A549 (cell line): ENCODE results near the gene MYH9. TPM values are rescaled to one million over a fixed set of nuclear protein-coding genes. Genes with fewer than 3 reads are reported as not detected.

Source experiments
- ATAC-seq, 2 experiments: fragments of 200-7000 bp in 1 of 2; fragments of >200 bp in 1 of 2; cut with Nextera tagmentation in 1 of 2; cut with Tn5 transposase in 1 of 2; 3 replicates each; pipeline versions ENCODE4 v1.8.0 to v1.9.1; 2018 to 2020; ENCODE audit warnings: mild to moderate bottlenecking in 1 of 2, moderate library complexity in 1 of 2
- CTCF ChIA-PET: fragments of 300-600 bp; sonication (Branson Sonifier 250); formaldehyde crosslinking; extraction: SDS; loops from one replicate; lab custom pipeline; 2021; ENCODE audit warnings: antibody characterized with exemption, inconsistent platforms; lab: Yijun Ruan, JAX
- POLR2A ChIA-PET: fragments of 350-600 bp; formaldehyde crosslinking; extraction: SDS; loops from one replicate; lab custom pipeline; 2021; ENCODE audit warnings: antibody characterized with exemption, inconsistent platforms; lab: Yijun Ruan, JAX
- DNase-seq, 2 experiments: peaks; one replicate each; pipeline versions ENCODE4 v3.0.0 to v3.0.0-alpha.2; 2011 to 2016; ENCODE audit warnings: low read depth in 1 of 2, low spot score in 1 of 2
- FAIRE-seq: peaks from 2 replicates; lab custom pipeline; 2011; peaks lifted over from hg19 to GRCh38; lab: Jason Lieb, UNC
- H3K27ac ChIP-seq, 2 experiments: fragments of >200 bp; sonication (Bioruptor Twin); formaldehyde crosslinking; 3 replicates each; pipeline ENCODE4 v1.5.1; 2016 to 2017
- H3K4me1 ChIP-seq: fragments of >200 bp; sonication (Bioruptor Twin); formaldehyde crosslinking; 3 replicates; pipeline ENCODE4 v1.6.1; 2016
- H3K4me2 ChIP-seq: fragments of >200 bp; sonication (Bioruptor Twin); formaldehyde crosslinking; 3 replicates; pipeline ENCODE4 v1.6.1; 2016
- H3K4me3 ChIP-seq: fragments of >200 bp; sonication (Bioruptor Twin); formaldehyde crosslinking; 3 replicates; pipeline ENCODE4 v1.5.1; 2016
- H3K9me3 ChIP-seq: fragments of >200 bp; sonication (Bioruptor Twin); formaldehyde crosslinking; 3 replicates; pipeline ENCODE4 v1.6.1; 2016
- EHMT2 ChIP-seq: fragments of 200-600 bp; sonication (generic); IDR thresholded peaks from 2 replicates; pipeline ENCODE4 v1.6.1; 2016; ENCODE audit warnings: antibody characterized with exemption, low read depth, mild to moderate bottlenecking, moderate library complexity
- FOSB ChIP-seq: fragments of 250-450 bp; sonication (Bioruptor Pico); IDR thresholded peaks from 2 replicates; pipeline ENCODE4 v1.5.0; 2020; ENCODE audit warnings: mild to moderate bottlenecking, moderate library complexity
- FOSL2 ChIP-seq, 2 experiments: fragments of 450-650 bp in 1 of 2; fragments of >200 bp in 1 of 2; sonication (Bioruptor Twin) in 1 of 2; formaldehyde crosslinking; IDR thresholded peaks; 2 replicates each; pipeline versions ENCODE4 v1.5.0 to v1.6.1; 2016 to 2020; ENCODE audit warnings: mild to moderate bottlenecking in 1 of 2, moderate library complexity in 1 of 2
- GATA3 ChIP-seq: IDR thresholded peaks from 2 replicates; pipeline ENCODE4 v1.6.1; 2012; ENCODE audit warnings: borderline replicate concordance
- HDAC2 ChIP-seq: fragments of 200-600 bp; sonication (generic); IDR thresholded peaks from 2 replicates; pipeline ENCODE4 v1.6.1; 2016
- HMGXB4 ChIP-seq: fragments of 250-450 bp; sonication (Bioruptor Pico); IDR thresholded peaks from 2 replicates; pipeline ENCODE4 v1.5.0; 2021; ENCODE audit warnings: mild to moderate bottlenecking, moderate library complexity, borderline replicate concordance
- HOXA7 ChIP-seq: fragments of 250-450 bp; sonication (Bioruptor Pico); IDR thresholded peaks from 2 replicates; pipeline ENCODE4 v1.5.0; 2020; ENCODE audit warnings: mild to moderate bottlenecking, moderate library complexity
- HOXB13 ChIP-seq: fragments of 250-450 bp; sonication (Bioruptor Pico); IDR thresholded peaks from 2 replicates; pipeline ENCODE4 v1.5.0; 2020; ENCODE audit warnings: low read depth, mild to moderate bottlenecking, moderate library complexity
- HOXB5 ChIP-seq: fragments of 250-450 bp; sonication (Bioruptor Pico); IDR thresholded peaks from 2 replicates; pipeline ENCODE4 v1.5.0; 2020; ENCODE audit warnings: mild to moderate bottlenecking, moderate library complexity
- JUN ChIP-seq, 2 experiments: fragments of >200 bp; sonication (Bioruptor Twin); formaldehyde crosslinking; IDR thresholded peaks; 2 replicates in 1 of 2; 3 replicates in 1 of 2; pipeline ENCODE4 v1.6.1; 2016 to 2017
- JUNB ChIP-seq: fragments of >200 bp; sonication (Bioruptor Twin); formaldehyde crosslinking; IDR thresholded peaks from 2 replicates; pipeline ENCODE4 v1.6.1; 2016
- KDM1A ChIP-seq: fragments of 200-600 bp; sonication (generic); IDR thresholded peaks from 2 replicates; pipeline ENCODE4 v1.6.1; 2016; ENCODE audit warnings: low read depth, mild to moderate bottlenecking
- MAFK ChIP-seq: fragments of 450-650 bp; IDR thresholded peaks from 2 replicates; pipeline ENCODE4 v1.6.1; 2014; ENCODE audit not compliant: partially characterized antibody
- MYC ChIP-seq: IDR thresholded peaks from 2 replicates; pipeline ENCODE4 v1.6.1; 2012; ENCODE audit warnings: mild to moderate bottlenecking, inconsistent platforms, low read length, improper control_type of control experiment, borderline replicate concordance
- PBX3 ChIP-seq: IDR thresholded peaks from 2 replicates; pipeline ENCODE4 v1.6.1; 2012
- POLR2A ChIP-seq: IDR thresholded peaks from 2 replicates; pipeline ENCODE4 v1.6.1; 2012; ENCODE audit warnings: mild to moderate bottlenecking, low read length
- RARB ChIP-seq: fragments of 250-450 bp; sonication (Bioruptor Pico); IDR thresholded peaks from 2 replicates; pipeline ENCODE4 v1.8.0; 2021; ENCODE audit warnings: mild to moderate bottlenecking, moderate library complexity
- RNF2 ChIP-seq: fragments of 200-600 bp; sonication (generic); IDR thresholded peaks from 2 replicates; pipeline ENCODE4 v1.6.1; 2016; ENCODE audit warnings: low read depth, mild to moderate bottlenecking, antibody characterized with exemption, moderate library complexity, borderline replicate concordance
- ZC3H11A ChIP-seq: fragments of 450-650 bp; IDR thresholded peaks from 2 replicates; pipeline ENCODE4 v1.6.1; 2014; ENCODE audit warnings: antibody characterized with exemption, mild to moderate bottlenecking
- ZSCAN20 ChIP-seq: fragments of 250-450 bp; sonication (Bioruptor Pico); IDR thresholded peaks from 2 replicates; pipeline ENCODE4 v1.8.0; 2022; ENCODE audit warnings: mild to moderate bottlenecking, moderate library complexity
- WGBS: methylation state at CpG from one replicate; pipeline ENCODE4 v1.1.6; 2017; ENCODE audit errors: missing lambda C conversion rate; 5-methylcytosine and 5-hydroxymethylcytosine counted together
- polyA plus RNA-seq, 4 experiments: library from polyadenylated mRNA; depleted of rRNA in 3 of 4; stranded (reverse); fragments of >200 nt; fragmentation: RNase III in 1 of 4; extraction: RNeasy Plus Mini Kit Qiagen cat#74134 plus additional on column Dnase treatment in 1 of 4; gene quantifications; 2 replicates in 3 of 4; 3 replicates in 1 of 4; pipeline ENCODE4 v1.2.3, GENCODE V29; 2011 to 2017

The MYH9 gene
- polyA plus RNA-seq, 2 of the 4 experiments (the other 2 are of a cell fraction) = 92.1 to 158 TPM

- 69% methylated on average over 7 of the region's 16 CpGs for WGBS
- H3K27ac ChIP-seq = peak overlapping the region in 1 of 2 experiments; percentile 74; a peak in 3 of 6 replicates
- TF ChIP-seq HOXB5 (no peak), HMGXB4 (CRISPR knock-in tag) (no peak), JUNB (no peak), HOXB13 (CRISPR knock-in tag) (no peak), PBX3 (no peak), JUN (IDR thresholded peaks at IDR 0.05) (no peak), RNF2 (no peak), HOXA7 (CRISPR knock-in tag) (no peak), POLR2A (no peak), EHMT2 (no peak), MAFK (no peak), RARB (CRISPR knock-in tag) (no peak), ZSCAN20 (CRISPR knock-in tag) (no peak), ZC3H11A (no peak), FOSL2 (IDR thresholded peaks at IDR 0.05) (no peak), FOSL2 (CRISPR knock-in tag; IDR thresholded peaks at IDR 0.05) (no peak), KDM1A (no peak)
- TF ChIP-seq, all 56 proteins: peak for 0
- POLR2A ChIA-PET = no interaction called here
- Histone ChIP-seq H3K4me3 (no peak overlapping the region), H3K4me1 (peaks cover 67% of the 10 kb centered on the region), H3K9me3 (no peaks in the 10 kb centered on the region), H3K4me2 (0 out of 3 replicates have a peak overlapping the region, but pooled peaks have one; percentile 8)
- CTCF ChIA-PET = interaction anchor here (0.8 to 2.8 kb wide), 4 partner anchors 18 to 79 kb away, joined by 3 to 11 read pairs (median 4); no protein-coding TSS in a partner anchor
- DNase-seq (no peak), ATAC-seq (peak; percentile 24 to 38; a peak in 4 of 6 replicates), FAIRE-seq (no peak)
Observed at GRCh38 chr22:36379593-36380361, 8.0 kb downstream of the MYH9 start.

GRCh38 chr22:36378869-36379217 is 8.9 kb downstream of the MYH9 start:
- DNase-seq (no peak), FAIRE-seq (no peak), ATAC-seq (no peak)
- Histone ChIP-seq H3K4me1 (peaks cover 67% of the 10 kb centered on the region), H3K27ac (0 out of 6 replicates have a peak overlapping the region, but pooled peaks of 1 of the 2 experiments have one; percentile 35), H3K4me2 (no peak overlapping the region), H3K4me3 (no peak overlapping the region), H3K9me3 (no peaks in the 10 kb centered on the region)
- ChIA-PET CTCF (interaction anchor here (0.8 to 1.4 kb wide), 3 partner anchors 17 to 92 kb away, joined by 3 to 4 read pairs (median 3); no protein-coding TSS in a partner anchor), POLR2A (no interaction called here)
- WGBS = 90% methylated on average over 5 of the region's 5 CpGs
- TF ChIP-seq ZSCAN20 (CRISPR knock-in tag) (no peak), FOSB (CRISPR knock-in tag) (no peak), GATA3 (no peak)

- H3K4me3 ChIP-seq = no peak overlapping the region
- TF ChIP-seq RARB (CRISPR knock-in tag) (no peak), HOXB5 (no peak), HDAC2 (no peak), MYC (no peak)
- TF ChIP-seq, all 56 proteins: peak for 0
- no peak for FAIRE-seq
- WGBS = 87% methylated on average over 14 of the region's 14 CpGs
- ChIA-PET POLR2A (no interaction called here), CTCF (interaction anchor here (0.9 to 1.4 kb wide), 2 partner anchors 46 to 92 kb away, joined by 3 to 4 read pairs; no protein-coding TSS in a partner anchor)
- no peak for ATAC-seq
- DNase-seq = no peak
- H3K4me2 ChIP-seq = no peak overlapping the region
- H3K9me3 ChIP-seq = no peaks in the 10 kb centered on the region
- H3K27ac ChIP-seq = 0 out of 6 replicates have a peak overlapping the region, but pooled peaks of 1 of the 2 experiments have one; percentile 35
- peaks cover 67% of the 10 kb centered on the region for H3K4me1 ChIP-seq
Observed at GRCh38 chr22:36378080-36378868, 9.5 kb downstream of the MYH9 start.
